GM19240 (cell line): ENCODE data around the gene SRRM3.
"Not testable (repeated sequence)": the region's sequence is repeated elsewhere in the genome, so short reads cannot be mapped to it uniquely, and the experiment has no call there.

Experiments
- DNase-seq: peaks from one replicate; pipeline ENCODE4 v3.0.0; 2011; ENCODE audit warnings: low spot score; ENCODE audit not compliant: insufficient read length

Gene SRRM3, protein sequence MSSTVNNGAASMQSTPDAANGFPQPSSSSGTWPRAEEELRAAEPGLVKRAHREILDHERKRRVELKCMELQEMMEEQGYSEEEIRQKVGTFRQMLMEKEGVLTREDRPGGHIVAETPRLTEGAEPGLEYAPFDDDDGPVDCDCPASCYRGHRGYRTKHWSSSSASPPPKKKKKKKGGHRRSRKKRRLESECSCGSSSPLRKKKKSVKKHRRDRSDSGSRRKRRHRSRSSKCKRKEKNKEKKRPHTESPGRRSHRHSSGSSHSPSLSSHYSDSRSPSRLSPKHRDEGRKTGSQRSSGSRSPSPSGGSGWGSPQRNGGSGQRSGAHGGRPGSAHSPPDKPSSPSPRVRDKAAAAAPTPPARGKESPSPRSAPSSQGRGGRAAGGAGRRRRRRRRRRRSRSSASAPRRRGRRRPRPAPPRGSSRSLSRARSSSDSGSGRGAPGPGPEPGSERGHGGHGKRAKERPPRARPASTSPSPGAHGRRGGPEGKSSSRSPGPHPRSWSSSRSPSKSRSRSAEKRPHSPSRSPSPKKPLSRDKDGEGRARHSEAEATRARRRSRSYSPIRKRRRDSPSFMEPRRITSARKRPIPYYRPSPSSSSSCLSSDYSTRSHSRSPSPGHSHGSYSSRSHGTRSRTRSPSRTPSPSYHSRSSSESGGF

DNA sequence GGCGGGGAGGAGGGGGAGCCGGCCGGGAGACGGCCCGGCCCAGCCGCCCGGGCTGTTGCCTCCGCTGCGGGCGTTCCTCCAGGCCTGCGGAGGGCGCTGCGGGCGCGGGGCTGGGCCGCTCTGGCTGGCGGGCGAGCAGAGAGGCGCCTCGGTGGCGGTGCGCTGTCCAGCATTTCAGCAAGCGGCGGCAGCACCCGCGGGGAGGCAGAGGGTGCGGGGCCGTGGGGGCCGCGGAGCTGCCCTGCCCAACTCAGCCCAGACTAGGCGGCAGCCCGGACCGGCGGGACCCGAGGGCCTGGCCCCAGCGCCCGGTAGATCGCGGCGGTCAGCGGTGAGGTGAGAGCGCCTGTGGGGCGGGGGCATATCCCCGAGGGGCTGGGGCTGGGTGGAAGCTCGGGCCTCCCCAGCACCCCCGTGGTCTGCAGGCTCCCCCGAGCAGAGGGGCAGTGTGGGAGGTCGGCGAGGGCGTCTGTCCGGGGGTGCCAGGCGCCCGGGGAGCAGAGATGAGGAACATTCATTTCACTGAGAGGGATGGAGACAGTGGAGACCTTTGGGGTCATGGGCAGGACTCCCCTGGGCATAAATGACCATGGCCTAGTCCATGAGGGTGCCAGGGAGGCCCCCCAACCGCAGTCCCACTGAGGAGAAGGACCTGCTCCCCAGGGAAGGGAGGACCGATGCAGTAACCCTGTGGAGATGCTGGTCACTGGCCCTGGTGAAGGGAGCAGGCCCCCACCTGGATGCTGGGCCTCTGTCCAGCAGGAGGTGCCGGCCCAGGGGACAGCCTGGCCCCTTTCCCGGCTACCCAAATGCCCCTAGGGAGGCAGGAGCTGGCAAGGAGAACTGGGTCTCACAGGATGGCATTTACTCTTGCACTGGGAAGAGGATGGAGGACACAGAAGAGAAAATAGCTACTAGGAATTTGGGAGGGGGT, at the start of gene SRRM3:
Gene SRRM3 (plus strand): TSS at position 165 of the 934 bp plus-strand sequence. CDS start 33,171 bp downstream, outside the sequence.
- DNase-seq = peak; percentile 50

DNA sequence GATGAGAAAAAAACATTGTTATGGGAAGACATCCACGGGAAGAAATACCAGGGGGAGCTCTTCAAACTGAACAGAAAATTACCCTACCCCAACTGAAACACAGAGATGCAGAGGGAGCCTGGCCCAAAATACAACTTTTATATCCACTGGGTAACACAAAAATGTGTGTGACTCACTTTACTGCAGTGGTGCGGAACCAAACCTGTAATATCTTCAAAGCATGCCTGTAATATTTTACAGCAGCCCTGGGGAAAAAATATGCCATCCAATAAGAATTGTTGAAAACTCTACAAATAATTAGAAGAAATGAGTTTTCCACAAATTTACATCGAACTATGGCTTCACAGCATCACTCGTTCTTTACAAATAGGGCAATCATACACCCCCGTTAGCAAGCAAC, 49.8 kb upstream of the SRRM3 start:
- no peak for DNase-seq

DNA sequence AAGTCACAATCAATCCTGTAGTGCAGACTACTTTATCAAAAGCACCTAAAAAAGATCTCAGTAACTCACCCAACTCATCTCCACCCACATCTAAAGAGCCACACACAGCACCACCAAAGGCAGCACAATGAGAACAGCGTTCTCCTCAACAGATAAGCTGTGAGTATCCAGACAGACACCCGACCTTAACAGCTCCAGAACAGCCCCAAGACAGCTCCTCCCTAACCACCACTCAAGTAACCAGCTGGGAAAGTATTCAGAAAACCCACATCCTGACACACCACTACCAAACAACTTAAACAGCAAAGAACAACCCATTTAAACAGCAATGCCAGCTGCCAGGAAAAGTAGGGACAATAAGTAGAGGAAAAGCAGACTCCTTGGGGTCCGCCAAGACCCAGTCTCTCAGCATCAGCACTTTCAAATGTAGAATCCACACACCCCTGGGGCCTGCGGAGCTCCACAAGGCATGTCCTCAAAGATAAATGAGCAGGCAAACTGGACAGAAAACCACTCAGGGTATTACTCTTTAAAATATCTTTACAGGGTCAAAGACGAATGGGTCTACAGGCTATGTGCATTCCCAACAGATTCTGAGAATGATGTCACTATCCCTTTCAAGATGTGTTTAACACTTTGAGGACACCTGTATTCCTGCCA, 48.0 kb upstream of the SRRM3 start:
- not testable (repeated sequence) for DNase-seq

DNA sequence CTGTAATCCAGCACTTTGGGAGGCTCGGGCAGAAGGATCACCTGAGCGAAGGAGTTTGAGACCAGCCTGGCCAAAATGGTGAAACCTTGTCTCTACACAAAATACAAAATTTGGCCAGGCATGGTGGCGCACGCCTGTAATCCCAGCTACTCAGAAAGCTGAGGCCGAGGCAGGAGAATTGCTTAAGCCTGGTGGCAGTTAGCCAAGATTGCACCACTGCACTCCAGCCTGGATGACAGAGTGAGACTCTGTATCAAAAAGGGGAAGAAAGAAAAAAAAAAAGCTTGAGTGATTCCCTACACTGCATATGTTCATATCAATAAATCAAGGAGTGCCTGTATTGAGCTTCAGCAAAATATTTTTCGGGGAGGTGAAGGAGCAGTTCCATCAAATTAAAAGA, 45.8 kb upstream of the SRRM3 start:
- no peak for DNase-seq

DNA sequence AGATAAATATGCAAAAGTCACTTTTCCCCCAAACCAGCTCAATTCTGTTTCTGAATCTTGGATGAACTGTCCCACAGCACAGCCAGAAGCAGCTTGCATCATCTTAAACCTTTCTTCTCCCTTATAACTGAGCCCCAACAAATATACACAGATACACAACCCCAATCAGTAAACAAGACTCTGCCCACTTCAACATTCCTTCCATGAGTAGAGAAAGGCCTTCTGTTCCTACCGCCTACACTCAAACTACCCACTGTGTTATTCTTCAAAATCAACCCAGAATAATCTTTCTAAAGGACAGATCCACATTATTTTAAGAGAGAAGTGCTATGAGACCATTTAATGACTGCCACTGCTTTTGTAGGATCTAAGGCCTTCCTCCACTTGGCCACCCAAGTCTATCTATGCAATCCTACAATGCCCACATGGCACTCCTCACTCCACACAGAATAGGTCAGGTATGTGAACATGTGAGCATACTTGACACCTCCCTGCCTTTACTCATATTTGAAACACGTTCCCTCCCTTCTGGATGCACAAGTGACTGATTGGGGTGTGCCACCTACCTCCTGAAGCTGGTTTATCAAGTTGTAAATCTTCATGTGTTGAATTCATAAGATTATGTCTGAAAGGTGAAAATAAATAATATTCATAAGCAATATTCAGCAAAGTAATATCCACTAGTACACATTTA, 44.6 kb upstream of the SRRM3 start:
- not testable (repeated sequence) for DNase-seq

DNA sequence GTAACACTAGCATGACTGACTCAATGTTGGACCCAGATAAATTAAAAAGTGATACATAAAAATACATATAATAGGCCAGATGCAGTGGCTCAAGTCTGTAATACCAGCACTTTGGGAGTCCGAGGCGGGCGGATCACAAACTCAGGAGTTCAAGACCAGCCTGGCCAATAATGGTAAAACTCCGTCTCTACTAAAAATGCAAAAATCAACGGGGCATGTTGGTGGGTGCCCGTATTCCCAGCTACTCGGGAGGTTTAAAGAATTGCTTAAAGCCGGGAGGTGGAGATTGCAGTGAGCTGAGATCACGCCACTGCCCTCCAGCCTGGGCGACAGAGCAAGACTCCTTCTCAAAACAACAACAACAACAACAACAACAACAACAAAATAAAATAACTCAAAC, 43.3 kb upstream of the SRRM3 start:
- DNase-seq = not testable (repeated sequence)

DNA sequence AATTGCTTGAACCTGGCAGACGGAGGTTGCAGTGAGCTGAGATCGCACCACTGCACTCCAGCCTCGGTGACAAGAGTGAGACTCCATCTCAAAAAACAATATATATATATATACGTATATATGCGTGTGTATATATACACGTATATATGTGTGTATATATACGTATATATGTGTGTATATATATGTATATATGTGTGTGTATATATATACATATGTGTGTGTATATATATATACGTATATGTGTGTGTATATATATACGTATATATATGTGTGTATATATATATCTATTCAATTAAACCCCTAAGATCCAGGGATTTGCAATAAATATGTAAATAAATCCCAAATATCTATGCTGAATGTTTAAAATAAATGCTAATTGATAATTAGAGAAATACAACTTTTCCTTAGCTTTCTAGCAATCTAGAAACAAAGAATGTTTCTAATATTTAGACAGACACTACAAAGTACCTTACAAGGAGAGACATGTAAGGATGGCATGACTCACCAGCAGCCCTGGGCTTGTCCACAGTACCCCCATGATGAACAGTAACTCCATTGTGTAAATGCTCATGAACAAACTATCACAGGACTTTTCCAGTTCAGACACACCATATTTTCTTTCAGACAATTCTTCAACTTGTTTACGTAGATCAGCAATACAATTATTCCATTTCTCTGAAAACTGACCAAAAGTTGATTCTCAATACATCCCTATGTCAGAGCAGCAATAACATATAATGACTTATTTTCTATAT, 39.1 kb upstream of the SRRM3 start:
- not testable (repeated sequence) for DNase-seq

DNA sequence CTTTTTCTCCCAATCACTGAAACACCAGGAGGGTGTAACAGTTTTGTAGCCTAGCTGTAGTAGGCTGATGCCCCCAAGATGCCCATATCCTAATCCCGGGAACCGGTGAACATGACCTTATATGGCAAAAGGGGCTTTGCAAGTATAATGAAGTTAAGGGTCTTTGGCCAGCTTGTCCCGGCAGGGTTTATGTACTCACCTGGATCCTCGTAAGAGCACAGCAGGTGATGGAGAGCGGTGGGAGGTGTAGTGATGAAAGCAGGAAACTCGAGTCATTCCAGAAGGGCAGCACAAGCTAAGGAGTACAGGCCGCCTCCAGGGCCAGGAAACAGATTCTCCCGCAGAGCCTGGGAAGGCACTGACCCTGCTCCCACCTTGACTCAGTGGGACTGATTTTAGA, 37.9 kb upstream of the SRRM3 start:
- not testable (repeated sequence) for DNase-seq

DNA sequence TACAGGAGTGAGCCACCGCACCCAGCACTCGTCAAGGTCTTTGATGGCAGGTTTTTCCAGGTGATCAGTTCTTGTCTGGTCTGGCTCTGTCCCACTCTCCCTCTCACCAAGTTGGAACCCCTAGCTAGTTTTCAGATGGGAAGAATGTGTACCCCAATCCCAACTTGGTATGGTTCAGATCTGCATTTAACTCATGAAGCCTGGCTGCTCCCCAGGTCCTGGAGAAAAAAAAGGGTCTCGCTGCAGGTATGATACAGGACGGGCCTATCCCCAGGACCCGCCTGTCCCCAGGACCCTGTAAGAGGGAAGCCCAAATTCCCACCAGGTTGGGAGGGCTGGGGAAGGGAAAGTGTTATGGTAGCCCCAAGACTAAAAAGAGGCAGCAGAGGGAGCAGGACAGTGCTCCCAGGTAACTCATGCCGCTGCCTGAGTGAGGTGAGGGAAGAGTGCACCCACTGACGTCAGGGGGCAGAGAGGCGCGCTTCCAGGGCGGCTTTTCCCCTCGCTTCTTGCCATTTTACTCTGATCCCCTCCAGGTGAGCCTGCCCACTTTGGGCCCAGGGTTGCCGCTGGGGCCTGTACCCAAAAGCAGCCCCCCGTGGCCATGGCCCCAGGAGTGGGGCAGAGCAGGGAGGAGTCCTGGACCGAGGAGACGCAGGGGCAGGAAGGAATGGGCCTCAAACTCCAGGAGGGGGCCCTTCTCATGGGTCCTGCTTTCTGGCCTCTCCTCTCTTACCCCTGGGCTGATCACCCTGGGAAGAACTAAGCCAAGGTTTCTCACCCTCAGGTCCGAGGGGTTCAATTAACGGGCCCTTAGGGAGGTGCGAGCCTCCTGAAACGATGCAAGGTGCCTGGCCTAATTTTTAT, 36.4 kb upstream of the SRRM3 start:
- no peak for DNase-seq

DNA sequence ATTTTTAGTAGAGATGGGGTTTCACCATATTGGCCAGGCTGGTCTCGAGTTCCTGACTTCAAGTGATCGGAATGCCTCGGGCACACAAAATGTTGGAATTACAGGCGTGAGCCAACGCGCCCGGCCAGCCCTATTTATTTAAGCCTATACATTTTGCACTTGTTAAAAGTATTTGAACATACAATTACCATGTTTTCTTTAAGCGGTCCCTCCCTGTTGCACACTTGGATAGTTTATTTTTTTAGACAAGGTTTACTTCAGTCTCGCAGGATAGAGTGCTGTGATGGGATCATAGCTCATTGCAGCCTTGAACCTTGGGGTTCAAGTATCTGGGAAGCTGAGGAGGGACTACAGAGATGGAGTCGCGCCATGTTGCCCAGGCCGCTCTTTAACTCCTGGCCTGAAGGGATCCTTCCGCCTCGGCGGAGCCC, 35.7 kb upstream of the SRRM3 start:
- DNase-seq = no peak

DNA sequence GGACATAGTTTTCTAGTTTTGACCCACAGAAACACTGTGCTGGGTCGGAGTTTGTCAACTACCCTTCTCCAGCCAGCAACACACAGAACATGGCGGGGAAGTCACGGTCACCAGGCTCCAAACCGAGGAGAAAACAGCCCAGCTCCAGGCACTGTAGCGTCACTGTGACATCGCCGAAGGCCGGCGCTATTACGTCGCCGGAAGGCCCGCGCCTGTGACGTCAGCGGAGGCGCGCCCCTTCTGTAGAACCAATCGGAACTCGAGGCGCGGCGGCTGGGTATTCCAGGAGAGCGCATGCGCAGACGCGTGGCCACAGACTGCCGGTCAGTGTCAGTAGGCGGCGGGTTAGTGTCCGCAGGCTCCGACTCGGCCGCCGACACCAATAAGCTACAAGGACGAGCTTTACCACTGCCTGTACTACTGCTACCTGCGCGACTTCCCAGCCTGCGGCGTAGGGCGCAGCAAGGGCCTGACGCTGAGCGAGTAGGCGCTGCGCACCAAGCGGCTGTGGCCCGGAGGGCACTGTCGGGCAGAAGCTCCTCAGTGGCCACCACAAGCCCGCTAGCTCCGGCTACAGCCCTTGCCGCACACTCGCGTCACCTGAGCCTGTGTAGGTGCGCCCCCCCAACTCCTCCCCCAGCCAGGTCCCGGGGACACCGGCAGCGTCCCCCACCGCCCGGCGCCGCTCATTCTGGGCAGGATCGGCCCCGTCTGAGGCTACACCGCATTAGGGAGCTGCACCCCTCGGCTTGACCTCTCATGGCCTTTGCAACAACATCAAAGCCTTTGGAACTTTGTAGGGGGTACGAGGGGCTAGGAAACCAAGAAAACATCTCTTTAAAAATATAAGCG, 35.1 kb upstream of the SRRM3 start:
- peak; percentile 70 for DNase-seq

DNA sequence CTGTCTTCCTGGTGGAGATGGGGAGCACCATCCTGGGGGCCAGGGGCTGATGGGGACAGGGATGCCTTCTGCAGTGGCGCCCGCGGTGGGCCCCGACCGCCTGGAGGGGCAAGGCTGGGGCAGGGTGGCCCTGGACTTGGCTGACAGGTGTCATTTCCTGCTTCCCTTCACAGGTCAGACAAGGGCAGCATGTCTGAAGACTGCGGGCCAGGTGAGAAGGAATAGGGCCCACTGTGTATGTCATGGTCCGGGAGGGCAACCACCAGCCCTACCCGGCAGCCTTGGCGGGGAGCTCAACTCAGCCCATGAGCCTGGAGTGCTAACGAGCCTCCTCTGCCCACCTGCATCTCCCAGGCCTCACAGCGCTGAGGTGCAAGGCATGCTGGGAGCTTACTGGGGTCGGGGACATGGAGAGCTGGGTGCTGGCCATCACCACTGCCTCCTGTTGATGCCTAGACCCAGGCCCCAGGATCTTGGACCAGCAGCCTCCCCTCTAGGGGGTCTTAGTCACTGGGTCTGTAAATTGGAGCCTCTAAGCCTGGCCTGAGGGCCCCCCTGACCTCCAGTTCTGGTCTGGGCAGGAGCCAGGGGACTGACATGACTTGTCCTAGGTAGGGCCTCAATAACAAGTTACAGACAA, 28.0 kb upstream of the SRRM3 start:
- no peak for DNase-seq

DNA sequence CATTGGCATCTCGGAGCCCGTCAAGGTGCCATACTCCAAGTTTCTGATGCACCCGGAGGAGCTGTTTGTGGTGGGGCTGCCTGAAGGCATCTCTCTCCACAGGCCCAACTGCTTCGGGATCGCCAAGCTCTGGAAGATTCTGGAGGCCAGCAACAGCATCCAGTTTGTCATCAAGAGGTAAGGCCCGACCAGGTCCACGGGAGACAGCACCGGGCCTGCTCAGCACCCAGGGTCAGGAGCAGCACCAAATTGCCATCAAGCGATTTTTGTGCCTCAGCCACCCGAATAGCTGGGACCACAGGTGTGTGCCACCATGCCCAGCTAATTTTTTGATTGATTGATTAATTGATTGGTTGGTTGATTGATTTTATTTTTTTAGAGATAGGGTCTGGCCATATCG, 24.7 kb upstream of the SRRM3 start:
- DNase-seq = not testable (repeated sequence)

DNA sequence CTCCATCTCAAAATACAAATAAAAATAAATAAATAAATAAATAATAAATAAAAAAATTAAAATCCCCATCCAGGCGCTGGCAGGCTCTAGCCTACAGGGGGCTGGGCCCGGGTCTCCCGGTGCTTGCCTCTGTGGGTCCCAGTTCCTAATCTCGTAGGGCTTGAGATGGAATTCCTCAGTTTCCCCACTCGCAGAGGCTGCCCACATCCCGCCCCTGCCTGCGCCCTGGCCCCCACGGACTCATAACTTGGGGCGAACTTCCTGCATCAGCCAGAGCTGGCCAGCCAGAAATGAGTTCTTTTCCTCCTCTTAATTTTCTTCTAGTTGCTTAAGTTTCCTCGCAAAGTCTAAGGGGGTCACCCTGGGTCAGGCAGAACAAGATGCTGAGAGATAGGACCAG, 22.0 kb upstream of the SRRM3 start:
- no peak for DNase-seq

DNA sequence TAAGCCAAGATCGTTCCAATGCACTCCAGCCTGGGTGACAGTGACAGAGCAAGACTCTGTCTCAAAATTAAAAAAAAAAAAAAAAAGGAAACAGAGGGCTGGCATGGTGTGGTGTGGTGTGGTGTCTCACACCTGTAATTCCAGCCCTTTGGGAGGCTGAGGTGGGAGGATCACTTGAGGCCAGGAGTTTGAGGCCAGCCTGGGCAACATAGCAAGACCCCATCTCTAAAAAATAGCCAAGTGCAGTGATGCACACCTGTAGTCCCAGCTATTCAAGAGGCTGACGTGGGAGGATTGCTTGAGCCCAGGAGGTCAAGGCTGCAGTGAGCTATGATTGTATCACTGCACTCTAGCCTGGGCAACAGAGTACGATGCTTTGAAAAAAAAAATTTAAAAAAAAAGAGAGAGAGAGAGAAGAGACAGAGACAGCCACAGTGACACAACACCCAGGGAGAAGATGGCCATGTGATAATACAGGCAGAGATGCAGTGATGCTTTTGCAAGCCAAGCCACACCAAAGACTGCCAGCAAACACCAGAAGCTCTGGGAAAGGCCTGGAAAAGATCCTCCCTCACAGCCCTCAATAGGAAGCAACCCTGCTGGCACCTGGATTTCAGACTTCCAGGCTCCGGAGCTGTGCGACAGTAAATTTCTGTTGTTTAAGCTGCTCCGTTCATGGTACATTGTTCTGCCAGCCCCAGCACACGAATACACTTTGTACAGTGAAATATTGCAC, 19.3 kb upstream of the SRRM3 start:
- DNase-seq = no peak

DNA sequence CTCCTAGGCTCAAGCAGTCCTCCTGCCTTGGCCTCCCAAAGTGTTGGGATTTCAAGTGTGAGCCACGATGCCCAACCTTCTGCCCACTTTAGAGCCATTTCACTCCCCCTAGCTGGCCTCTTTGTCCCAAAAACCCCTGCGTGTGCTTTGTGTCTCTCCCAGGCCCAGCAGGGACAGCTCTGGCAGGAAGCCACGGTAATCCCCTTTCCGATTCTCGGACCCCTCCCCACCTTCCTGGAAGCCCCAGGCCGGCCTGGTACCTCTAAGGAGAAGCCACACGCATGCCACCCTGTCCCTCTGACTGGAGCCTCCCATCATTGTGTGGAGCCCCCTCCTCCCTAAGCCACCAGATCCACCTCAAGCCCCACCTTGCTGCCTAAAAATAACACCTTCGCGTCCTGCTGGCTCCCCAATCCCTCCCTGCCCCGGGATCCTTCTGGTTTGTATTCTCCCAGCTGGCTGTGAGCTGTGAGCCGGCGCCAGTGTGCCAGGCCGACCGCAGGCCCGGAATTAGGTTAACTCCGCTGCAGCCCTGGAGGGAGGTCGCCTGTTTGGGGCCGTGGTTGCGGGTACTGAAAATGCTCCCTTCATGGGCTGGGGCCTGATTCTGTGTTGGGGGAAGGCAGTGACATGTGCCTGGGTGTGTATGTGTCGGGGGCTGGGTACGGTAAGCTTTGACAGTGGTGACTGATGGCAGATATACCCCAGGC, 16.4 kb upstream of the SRRM3 start:
- no peak for DNase-seq
